A549 (cell line): ENCODE measurements around the gene ERO1B. TPM values are rescaled to one million over a fixed set of nuclear protein-coding genes. Genes with fewer than 3 reads are reported as not detected.
"Not testable (repeated sequence)": the region's sequence is repeated elsewhere in the genome, so short reads cannot be mapped to it uniquely, and the experiment has no call there.

Experiments
- ATAC-seq, 2 experiments: fragments of 200-7000 bp in 1 of 2; fragments of >200 bp in 1 of 2; cut with Nextera tagmentation in 1 of 2; cut with Tn5 transposase in 1 of 2; 3 replicates each; pipeline versions ENCODE4 v1.8.0 to v1.9.1; 2018 to 2020; ENCODE audit warnings: mild to moderate bottlenecking in 1 of 2, moderate library complexity in 1 of 2
- CTCF ChIA-PET: fragments of 300-600 bp; sonication (Branson Sonifier 250); formaldehyde crosslinking; extraction: SDS; loops from one replicate; lab custom pipeline; 2021; ENCODE audit warnings: antibody characterized with exemption, inconsistent platforms; lab: Yijun Ruan, JAX
- POLR2A ChIA-PET: fragments of 350-600 bp; formaldehyde crosslinking; extraction: SDS; loops from one replicate; lab custom pipeline; 2021; ENCODE audit warnings: antibody characterized with exemption, inconsistent platforms; lab: Yijun Ruan, JAX
- DNase-seq, 2 experiments: peaks; one replicate each; pipeline versions ENCODE4 v3.0.0 to v3.0.0-alpha.2; 2011 to 2016; ENCODE audit warnings: low read depth in 1 of 2, low spot score in 1 of 2
- FAIRE-seq: peaks from 2 replicates; lab custom pipeline; 2011; peaks lifted over from hg19 to GRCh38; lab: Jason Lieb, UNC
- H3K27ac ChIP-seq, 2 experiments: fragments of >200 bp; sonication (Bioruptor Twin); formaldehyde crosslinking; 3 replicates each; pipeline ENCODE4 v1.5.1; 2016 to 2017
- H3K4me1 ChIP-seq: fragments of >200 bp; sonication (Bioruptor Twin); formaldehyde crosslinking; 3 replicates; pipeline ENCODE4 v1.6.1; 2016
- H3K4me2 ChIP-seq: fragments of >200 bp; sonication (Bioruptor Twin); formaldehyde crosslinking; 3 replicates; pipeline ENCODE4 v1.6.1; 2016
- H3K4me3 ChIP-seq: fragments of >200 bp; sonication (Bioruptor Twin); formaldehyde crosslinking; 3 replicates; pipeline ENCODE4 v1.5.1; 2016
- H3K9me3 ChIP-seq: fragments of >200 bp; sonication (Bioruptor Twin); formaldehyde crosslinking; 3 replicates; pipeline ENCODE4 v1.6.1; 2016
- BHLHE40 ChIP-seq: IDR thresholded peaks from 2 replicates; pipeline ENCODE4 v1.6.1; 2012; ENCODE audit warnings: low read depth, low read length, inconsistent platforms
- CBX2 ChIP-seq: fragments of 200-600 bp; sonication (generic); IDR thresholded peaks from 2 replicates; pipeline ENCODE4 v1.6.1; 2016; ENCODE audit warnings: low read depth, mild to moderate bottlenecking, borderline replicate concordance
- EHF ChIP-seq: fragments of 250-450 bp; sonication (Bioruptor Pico); IDR thresholded peaks from 2 replicates; pipeline ENCODE4 v1.5.0; 2020; ENCODE audit warnings: mild to moderate bottlenecking
- EP300 ChIP-seq, 2 experiments: fragments of >200 bp; sonication (Bioruptor Twin); formaldehyde crosslinking; IDR thresholded peaks; 2 replicates in 1 of 2; 3 replicates in 1 of 2; pipeline ENCODE4 v1.6.1; 2016 to 2017
- FOSL2 ChIP-seq, 2 experiments: fragments of 450-650 bp in 1 of 2; fragments of >200 bp in 1 of 2; sonication (Bioruptor Twin) in 1 of 2; formaldehyde crosslinking; IDR thresholded peaks; 2 replicates each; pipeline versions ENCODE4 v1.5.0 to v1.6.1; 2016 to 2020; ENCODE audit warnings: mild to moderate bottlenecking in 1 of 2, moderate library complexity in 1 of 2
- HDAC2 ChIP-seq: fragments of 200-600 bp; sonication (generic); IDR thresholded peaks from 2 replicates; pipeline ENCODE4 v1.6.1; 2016
- HOXB13 ChIP-seq: fragments of 250-450 bp; sonication (Bioruptor Pico); IDR thresholded peaks from 2 replicates; pipeline ENCODE4 v1.5.0; 2020; ENCODE audit warnings: low read depth, mild to moderate bottlenecking, moderate library complexity
- HOXB5 ChIP-seq: fragments of 250-450 bp; sonication (Bioruptor Pico); IDR thresholded peaks from 2 replicates; pipeline ENCODE4 v1.5.0; 2020; ENCODE audit warnings: mild to moderate bottlenecking, moderate library complexity
- JUN ChIP-seq, 2 experiments: fragments of >200 bp; sonication (Bioruptor Twin); formaldehyde crosslinking; IDR thresholded peaks; 2 replicates in 1 of 2; 3 replicates in 1 of 2; pipeline ENCODE4 v1.6.1; 2016 to 2017
- MAFK ChIP-seq: fragments of 450-650 bp; IDR thresholded peaks from 2 replicates; pipeline ENCODE4 v1.6.1; 2014; ENCODE audit not compliant: partially characterized antibody
- MYC ChIP-seq: IDR thresholded peaks from 2 replicates; pipeline ENCODE4 v1.6.1; 2012; ENCODE audit warnings: mild to moderate bottlenecking, inconsistent platforms, low read length, improper control_type of control experiment, borderline replicate concordance
- NR3C1 ChIP-seq: fragments of >200 bp; sonication (Bioruptor Twin); formaldehyde crosslinking; IDR thresholded peaks from 3 replicates; pipeline ENCODE4 v1.6.1; 2017
- POLR2A ChIP-seq: IDR thresholded peaks from 2 replicates; pipeline ENCODE4 v1.6.1; 2012; ENCODE audit warnings: mild to moderate bottlenecking, low read length
- POLR2AphosphoS2 ChIP-seq: conservative IDR thresholded peaks from 2 replicates; pipeline ENCODE4 v1.6.1; 2012; ENCODE audit warnings: low read length, improper control_type of control experiment, inconsistent platforms
- RAD21 ChIP-seq, 2 experiments: fragments of >200 bp in 1 of 2; sonication (Bioruptor Twin) in 1 of 2; formaldehyde crosslinking in 1 of 2; IDR thresholded peaks in 1 of 2; conservative IDR thresholded peaks in 1 of 2; 2 replicates in 1 of 2; 3 replicates in 1 of 2; pipeline ENCODE4 v1.6.1; 2012 to 2018; ENCODE audit warnings: inconsistent platforms in 1 of 2
- RNF2 ChIP-seq: fragments of 200-600 bp; sonication (generic); IDR thresholded peaks from 2 replicates; pipeline ENCODE4 v1.6.1; 2016; ENCODE audit warnings: low read depth, mild to moderate bottlenecking, antibody characterized with exemption, moderate library complexity, borderline replicate concordance
- TFCP2L1 ChIP-seq: fragments of 250-450 bp; sonication (Bioruptor Pico); IDR thresholded peaks from 2 replicates; pipeline ENCODE4 v1.5.0; 2021; ENCODE audit warnings: mild to moderate bottlenecking
- ZC3H11A ChIP-seq: fragments of 450-650 bp; IDR thresholded peaks from 2 replicates; pipeline ENCODE4 v1.6.1; 2014; ENCODE audit warnings: antibody characterized with exemption, mild to moderate bottlenecking
- ZFP36 ChIP-seq: fragments of 450-650 bp; IDR thresholded peaks from 2 replicates; pipeline ENCODE4 v1.6.1; 2014; ENCODE audit warnings: borderline replicate concordance; ENCODE audit not compliant: partially characterized antibody
- ZNF302 ChIP-seq: fragments of 250-450 bp; sonication (Bioruptor Pico); IDR thresholded peaks from 2 replicates; pipeline ENCODE4 v1.9.0; 2021; ENCODE audit warnings: inconsistent platforms, mild to moderate bottlenecking, moderate library complexity
- WGBS: methylation state at CpG from one replicate; pipeline ENCODE4 v1.1.6; 2017; ENCODE audit errors: missing lambda C conversion rate; 5-methylcytosine and 5-hydroxymethylcytosine counted together
- polyA plus RNA-seq, 4 experiments: library from polyadenylated mRNA; depleted of rRNA in 3 of 4; stranded (reverse); fragments of >200 nt; fragmentation: RNase III in 1 of 4; extraction: RNeasy Plus Mini Kit Qiagen cat#74134 plus additional on column Dnase treatment in 1 of 4; gene quantifications; 2 replicates in 3 of 4; 3 replicates in 1 of 4; pipeline ENCODE4 v1.2.3, GENCODE V29; 2011 to 2017
- TF ChIP-seq, protein P1 (sequence below): fragments of 250-450 bp; sonication (Bioruptor Pico); IDR thresholded peaks from 2 replicates; pipeline ENCODE4 v1.5.0; 2021; ENCODE audit warnings: mild to moderate bottlenecking, moderate library complexity, borderline replicate concordance
- TF ChIP-seq, protein P2 (sequence below): IDR thresholded peaks from 2 replicates; pipeline ENCODE4 v1.6.1; 2012
- TF ChIP-seq, protein P3 (sequence below): fragments of >200 bp; sonication (Bioruptor Twin); formaldehyde crosslinking; IDR thresholded peaks from 3 replicates; pipeline ENCODE4 v1.5.1; 2016

ERO1B gene
- polyA plus RNA-seq, 2 of the 4 experiments (the other 2 are of a cell fraction) = 3.2 to 9.8 TPM

DNA sequence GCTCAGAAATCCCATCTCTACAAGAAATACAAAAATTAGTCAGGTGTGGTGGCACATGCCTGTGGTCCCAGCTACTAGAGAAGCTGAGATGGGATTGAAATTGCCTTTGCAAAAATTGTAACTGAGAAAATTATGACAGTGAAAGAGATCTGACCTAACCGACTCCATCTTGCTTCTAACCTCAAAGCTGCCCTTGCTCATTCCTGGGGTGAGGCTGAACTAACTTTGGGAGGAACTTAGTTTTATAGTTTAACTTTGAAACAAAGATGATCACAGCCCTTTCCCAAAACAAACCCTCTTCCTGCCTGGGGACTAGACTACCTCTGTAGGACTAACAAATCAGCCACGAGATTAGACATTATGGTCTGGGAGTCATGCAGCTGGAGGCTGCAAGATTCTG is 33.8 kb upstream of the ERO1B start (continued):
- no peak for TF ChIP-seq TFCP2L1 (CRISPR knock-in tag)
- no peak for TF ChIP-seq EHF (CRISPR knock-in tag)

DNA sequence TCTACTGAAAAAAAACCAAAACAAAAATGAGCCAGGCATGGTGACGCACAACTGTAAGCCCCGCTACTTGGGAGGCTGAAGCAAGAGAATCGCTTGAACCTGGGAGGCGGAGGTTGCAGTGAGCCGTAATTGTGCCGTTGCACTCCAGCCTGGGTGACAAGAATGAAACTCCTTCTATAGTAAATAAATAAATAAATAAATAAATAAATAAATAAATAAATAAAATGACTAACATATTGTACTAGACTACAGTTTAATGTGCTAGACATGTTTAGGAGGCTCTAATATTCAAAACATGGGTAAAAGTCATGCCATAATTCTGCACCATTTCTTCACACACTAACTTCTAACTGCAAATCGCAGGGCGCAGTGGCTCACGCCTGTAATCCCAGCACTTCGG is 33.3 kb upstream of the ERO1B start:
- ATAC-seq = no peak
- POLR2A ChIA-PET = no interaction called here

DNA sequence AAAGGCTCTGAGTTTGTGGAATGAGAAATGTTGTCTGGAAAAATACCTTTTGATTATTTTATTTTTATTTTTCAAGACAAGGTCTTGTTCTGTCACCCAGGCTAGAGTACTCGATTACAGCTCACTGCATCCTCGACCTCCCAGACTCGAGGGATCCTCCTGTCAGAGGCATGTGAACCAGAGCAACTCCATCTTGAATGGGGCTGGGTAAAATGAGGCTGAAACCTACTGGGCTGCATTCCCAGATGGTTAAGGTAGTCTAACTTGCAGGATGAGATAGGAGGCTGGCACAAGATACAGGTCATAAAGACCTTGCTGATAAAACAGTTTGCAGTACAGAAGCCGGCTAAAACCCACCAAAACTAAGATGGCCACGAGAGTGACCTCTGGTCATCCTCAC is 32.3 kb upstream of the ERO1B start:
- WGBS = 31% methylated on average over 5 of the region's 5 CpGs
- H3K4me3 ChIP-seq, H3K4me1 ChIP-seq, H3K27ac ChIP-seq, FAIRE-seq, POLR2A ChIA-PET, ATAC-seq, H3K4me2 ChIP-seq, CTCF ChIA-PET, DNase-seq, H3K9me3 ChIP-seq: not testable (repeated sequence)

More for the DNA sequence above, 33.3 kb upstream of the ERO1B start:
- FAIRE-seq = no peak
- Histone ChIP-seq H3K4me3 (no peak overlapping the region), H3K9me3 (no peaks in the 10 kb centered on the region), H3K27ac (no peak overlapping the region), H3K4me2 (no peak overlapping the region), H3K4me1 (no peaks in the 10 kb centered on the region)
- WGBS = 91% methylated on average over 10 of the region's 10 CpGs
- CTCF ChIA-PET = interaction anchor here (1.4 kb wide), 1 partner anchor 9 kb away, joined by 3 read pairs; no protein-coding TSS in a partner anchor
- DNase-seq = no peak
- peak; percentile 82 for TF ChIP-seq ZC3H11A
- TF ChIP-seq NR3C1 = no peak

DNA sequence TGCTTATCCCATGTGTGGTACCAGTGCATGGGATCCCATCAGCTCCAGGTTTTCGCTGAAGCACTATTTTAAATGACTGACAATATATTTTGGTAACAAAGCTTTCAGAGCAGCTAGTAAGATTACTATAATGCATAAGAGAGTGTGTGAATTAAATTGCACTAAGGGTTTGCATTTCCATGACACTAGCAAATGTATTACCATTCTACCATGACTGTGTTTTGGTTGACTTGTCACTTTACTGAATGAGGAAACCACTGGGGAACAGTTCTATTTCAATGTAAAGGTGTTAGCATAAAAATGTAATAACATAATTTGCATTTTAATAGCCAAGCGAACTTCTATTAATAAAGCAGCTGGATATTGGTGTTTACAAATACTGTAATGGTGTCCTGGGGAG is 31.7 kb upstream of the ERO1B start:
- DNase-seq = no peak
- Histone ChIP-seq H3K4me1 (no peaks in the 10 kb centered on the region), H3K4me3 (no peak overlapping the region), H3K9me3 (no peaks in the 10 kb centered on the region), H3K27ac (no peak overlapping the region), H3K4me2 (no peak overlapping the region)
- WGBS = 36% methylated on average over 2 of the region's 2 CpGs
- CTCF ChIA-PET = no interaction called here
- POLR2A ChIA-PET = no interaction called here
- FAIRE-seq = no peak
- no peak for ATAC-seq
- TF ChIP-seq MYC (no peak), POLR2A (no peak), RNF2 (no peak), ZFP36 (no peak), HDAC2 (no peak), MAFK (no peak), HOXB5 (CRISPR knock-in tag) (no peak), EP300 (IDR thresholded peaks at IDR 0.05) (no peak), BHLHE40 (no peak), CBX2 (no peak), POLR2AphosphoS2 (no peak), FOSL2 (IDR thresholded peaks at IDR 0.05) (no peak), FOSL2 (CRISPR knock-in tag; IDR thresholded peaks at IDR 0.05) (no peak), JUN (IDR thresholded peaks at IDR 0.05) (no peak), ZNF302 (no peak), HOXB13 (CRISPR knock-in tag) (no peak), RAD21 (conservative IDR thresholded peaks at IDR 0.05 in 1 of 2, IDR thresholded peaks at IDR 0.05 in 1 of 2) (no peak), NR3C1 (no peak)
- TF ChIP-seq, protein P1, sequence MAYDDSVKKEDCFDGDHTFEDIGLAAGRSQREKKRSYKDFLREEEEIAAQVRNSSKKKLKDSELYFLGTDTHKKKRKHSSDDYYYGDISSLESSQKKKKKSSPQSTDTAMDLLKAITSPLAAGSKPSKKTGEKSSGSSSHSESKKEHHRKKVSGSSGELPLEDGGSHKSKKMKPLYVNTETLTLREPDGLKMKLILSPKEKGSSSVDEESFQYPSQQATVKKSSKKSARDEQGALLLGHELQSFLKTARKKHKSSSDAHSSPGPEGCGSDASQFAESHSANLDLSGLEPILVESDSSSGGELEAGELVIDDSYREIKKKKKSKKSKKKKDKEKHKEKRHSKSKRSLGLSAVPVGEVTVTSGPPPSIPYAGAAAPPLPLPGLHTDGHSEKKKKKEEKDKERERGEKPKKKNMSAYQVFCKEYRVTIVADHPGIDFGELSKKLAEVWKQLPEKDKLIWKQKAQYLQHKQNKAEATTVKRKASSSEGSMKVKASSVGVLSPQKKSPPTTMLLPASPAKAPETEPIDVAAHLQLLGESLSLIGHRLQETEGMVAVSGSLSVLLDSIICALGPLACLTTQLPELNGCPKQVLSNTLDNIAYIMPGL (CRISPR knock-in tag) = no peak
- TF ChIP-seq, protein P2, sequence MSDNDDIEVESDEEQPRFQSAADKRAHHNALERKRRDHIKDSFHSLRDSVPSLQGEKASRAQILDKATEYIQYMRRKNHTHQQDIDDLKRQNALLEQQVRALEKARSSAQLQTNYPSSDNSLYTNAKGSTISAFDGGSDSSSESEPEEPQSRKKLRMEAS = no peak
- TF ChIP-seq, protein P3, sequence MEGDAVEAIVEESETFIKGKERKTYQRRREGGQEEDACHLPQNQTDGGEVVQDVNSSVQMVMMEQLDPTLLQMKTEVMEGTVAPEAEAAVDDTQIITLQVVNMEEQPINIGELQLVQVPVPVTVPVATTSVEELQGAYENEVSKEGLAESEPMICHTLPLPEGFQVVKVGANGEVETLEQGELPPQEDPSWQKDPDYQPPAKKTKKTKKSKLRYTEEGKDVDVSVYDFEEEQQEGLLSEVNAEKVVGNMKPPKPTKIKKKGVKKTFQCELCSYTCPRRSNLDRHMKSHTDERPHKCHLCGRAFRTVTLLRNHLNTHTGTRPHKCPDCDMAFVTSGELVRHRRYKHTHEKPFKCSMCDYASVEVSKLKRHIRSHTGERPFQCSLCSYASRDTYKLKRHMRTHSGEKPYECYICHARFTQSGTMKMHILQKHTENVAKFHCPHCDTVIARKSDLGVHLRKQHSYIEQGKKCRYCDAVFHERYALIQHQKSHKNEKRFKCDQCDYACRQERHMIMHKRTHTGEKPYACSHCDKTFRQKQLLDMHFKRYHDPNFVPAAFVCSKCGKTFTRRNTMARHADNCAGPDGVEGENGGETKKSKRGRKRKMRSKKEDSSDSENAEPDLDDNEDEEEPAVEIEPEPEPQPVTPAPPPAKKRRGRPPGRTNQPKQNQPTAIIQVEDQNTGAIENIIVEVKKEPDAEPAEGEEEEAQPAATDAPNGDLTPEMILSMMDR = no peak
